Activated naive CD8-positive, alpha-beta T cell treated with anti-CD3 and anti-CD28 coated beads, Interleukin-2, amount 10 ng/mL, durations not matched to agents 7 days and 5 days (primary cell): ENCODE data around the gene IGF2. TPM values are rescaled to one million over a fixed set of nuclear protein-coding genes. Genes with fewer than 3 reads are reported as not detected.

Experiments
- ATAC-seq: fragments of 150-1000 bp; cut with Tn5 transposase; one replicate; pipeline ENCODE4 v1.10.0; 2021; ENCODE audit warnings: low read depth, moderate library complexity
- POLR2A ChIA-PET: fragments of 350-600 bp; sonication (Branson Sonifier 250); formaldehyde crosslinking; loops from one replicate; lab custom pipeline; 2021; ENCODE audit warnings: antibody characterized with exemption; lab: Charles Lee
- DNase-seq: peaks from one replicate; pipeline ENCODE4 v3.0.0; 2021
- H3K27ac Mint-ChIP-seq: one replicate; pipeline ENCODE4 v1.8.0; 2022; ENCODE audit warnings: mild to moderate bottlenecking, mixed read lengths
- H3K27me3 Mint-ChIP-seq: one replicate; pipeline ENCODE4 v1.8.0; 2022; ENCODE audit warnings: mild to moderate bottlenecking, moderate library complexity, mixed read lengths
- H3K36me3 Mint-ChIP-seq: one replicate; pipeline ENCODE4 v1.8.0; 2021; ENCODE audit warnings: mild to moderate bottlenecking, mixed read lengths
- H3K4me1 Mint-ChIP-seq: one replicate; pipeline ENCODE4 v1.8.0; 2021; ENCODE audit warnings: mixed read lengths
- H3K4me3 Mint-ChIP-seq: one replicate; pipeline ENCODE4 v1.8.0; 2022; ENCODE audit warnings: mild to moderate bottlenecking, moderate library complexity, mixed read lengths
- H3K9me3 Mint-ChIP-seq: one replicate; pipeline ENCODE4 v1.8.0; 2021; ENCODE audit warnings: mixed read lengths
- total RNA-seq, 2 experiments: library from RNA; stranded (reverse); gene quantifications; one replicate each; pipeline ENCODE4 v1.2.3, GENCODE V29; 2021

IGF2 gene
- total RNA-seq, 2 experiments from 2014 or later = not detected

DNA sequence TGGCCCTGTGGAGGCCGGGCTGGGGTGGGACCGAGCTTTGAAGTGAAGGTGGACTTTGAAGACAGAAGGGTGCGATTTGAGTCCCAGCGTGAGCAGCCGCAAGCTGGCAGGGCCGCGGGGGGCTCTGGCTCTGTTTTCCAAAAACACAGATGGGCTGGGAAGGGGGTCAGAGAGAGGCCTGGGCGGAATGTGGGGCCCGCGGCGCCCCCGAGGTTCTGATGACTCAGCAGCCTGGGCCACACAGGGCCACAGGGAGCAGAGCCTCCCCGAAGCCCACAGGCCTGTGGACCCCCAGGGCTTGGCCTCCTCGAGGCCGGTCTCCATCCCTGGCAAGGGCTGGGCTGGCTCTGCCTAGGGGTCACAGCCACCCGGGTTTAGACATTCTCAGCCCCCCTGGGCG lies 15.7 kb upstream of the IGF2 start:
- DNase-seq (no peak), ATAC-seq (no peak)
- peaks cover 12% of the 10 kb centered on the region for H3K27me3 Mint-ChIP-seq
- H3K9me3 Mint-ChIP-seq = no peaks in the 10 kb centered on the region
- peaks cover 5% of the 10 kb centered on the region for H3K4me1 Mint-ChIP-seq
- POLR2A ChIA-PET = no interaction called here
- no peak overlapping the region for H3K4me3 Mint-ChIP-seq
- no peak overlapping the region for H3K27ac Mint-ChIP-seq
- no peaks in the 10 kb centered on the region for H3K36me3 Mint-ChIP-seq

DNA sequence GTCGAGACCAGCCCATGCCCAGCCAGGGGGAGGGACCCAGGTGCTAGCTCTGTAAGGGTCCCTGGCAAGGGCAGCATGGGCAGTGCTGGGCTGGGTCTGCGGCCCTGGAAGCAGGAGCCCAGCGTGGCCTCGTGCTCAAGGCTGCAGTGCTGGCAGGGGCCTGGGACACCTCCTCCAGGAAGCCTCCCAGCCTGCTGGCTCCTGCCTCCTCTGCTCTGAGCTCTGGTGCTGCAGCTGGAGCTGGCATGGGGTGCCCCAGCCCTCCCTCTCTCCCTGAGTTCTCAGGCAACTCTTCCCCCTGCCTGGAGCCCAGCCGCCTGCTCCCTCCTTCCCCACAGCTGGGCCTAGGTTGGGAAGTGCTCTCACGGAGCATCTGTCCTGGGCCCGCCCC lies 15.0 kb upstream of the IGF2 start:
- Mint-ChIP-seq H3K4me1 (peaks cover 5% of the 10 kb centered on the region), H3K36me3 (no peaks in the 10 kb centered on the region), H3K27me3 (peaks cover 15% of the 10 kb centered on the region), H3K9me3 (no peaks in the 10 kb centered on the region), H3K4me3 (no peak overlapping the region), H3K27ac (no peak overlapping the region)
- POLR2A ChIA-PET = no interaction called here
- DNase-seq = no peak
- no peak for ATAC-seq

DNA sequence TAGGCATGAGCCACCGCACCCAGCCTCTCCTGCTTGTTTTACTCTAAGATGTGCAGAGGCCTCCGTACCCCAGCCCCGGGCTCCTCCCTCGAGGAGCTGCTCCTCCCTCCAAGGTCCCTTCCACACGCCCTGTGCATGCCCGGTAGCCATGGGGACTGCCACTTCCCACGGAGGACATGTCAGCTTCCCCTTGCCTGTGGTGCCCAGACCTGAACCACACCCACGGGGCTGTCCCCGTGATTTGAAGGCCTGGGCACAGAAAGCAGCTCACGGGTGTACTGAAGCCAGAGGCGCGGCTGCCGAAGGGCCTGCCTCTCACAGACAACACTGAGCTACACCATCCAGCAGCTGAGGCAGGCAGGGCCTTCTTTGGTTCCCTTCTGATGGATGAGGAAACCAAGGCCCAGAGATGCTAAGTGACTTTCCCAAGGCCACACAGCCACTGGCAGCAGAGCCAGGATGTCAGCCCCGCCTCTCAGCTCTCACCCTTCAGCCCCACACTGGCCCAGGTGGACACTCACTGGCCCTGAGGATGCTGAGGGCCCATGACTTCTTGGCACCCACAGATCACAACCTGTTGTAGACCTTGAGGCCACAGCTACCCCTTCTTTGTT lies 14.5 kb upstream of the IGF2 start:
- Mint-ChIP-seq H3K36me3 (no peaks in the 10 kb centered on the region), H3K4me3 (no peak overlapping the region), H3K4me1 (peaks cover 5% of the 10 kb centered on the region), H3K27ac (no peak overlapping the region), H3K9me3 (no peaks in the 10 kb centered on the region), H3K27me3 (peaks cover 19% of the 10 kb centered on the region)
- POLR2A ChIA-PET = interaction anchor here (2.6 kb wide), 1 partner anchor 116 kb away, joined by 8 read pairs; no protein-coding TSS in a partner anchor
- ATAC-seq (no peak), DNase-seq (no peak)

DNA sequence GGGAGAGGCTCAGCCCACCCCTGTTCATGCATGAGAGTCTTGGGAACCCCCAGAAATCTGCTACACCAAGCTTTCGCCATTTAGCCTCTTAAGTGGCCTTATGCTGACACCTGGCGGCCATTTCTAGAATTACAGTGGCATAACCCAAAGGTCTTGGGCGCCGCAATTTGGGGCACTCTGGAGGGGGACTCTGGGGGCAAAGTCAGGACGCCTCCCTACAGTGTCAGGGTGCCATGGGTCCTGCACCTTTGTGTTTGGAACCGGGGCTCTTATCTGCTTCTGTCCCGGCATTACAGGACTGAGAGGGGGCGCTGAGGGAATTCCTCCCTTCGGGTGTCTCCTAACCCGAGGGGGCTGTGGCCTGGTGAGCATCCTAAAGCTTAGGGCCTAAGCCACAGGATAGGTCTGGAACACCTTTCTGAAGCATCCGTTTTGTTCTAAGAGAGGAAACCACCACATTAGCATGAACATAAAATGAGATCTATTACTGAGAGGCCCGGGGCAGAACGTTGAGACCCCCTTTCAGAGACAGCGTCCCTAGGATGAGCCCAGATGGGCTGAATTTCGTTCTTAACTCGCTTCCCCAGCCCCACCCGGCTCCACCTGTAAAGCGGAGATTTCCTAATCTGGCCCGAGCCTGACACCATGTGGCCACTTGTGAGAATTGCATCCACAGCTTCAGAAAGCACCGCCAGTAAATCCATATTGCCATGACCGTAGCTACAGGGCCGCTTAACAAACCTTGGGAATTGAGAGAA lies 12.5 kb upstream of the IGF2 start:
- Mint-ChIP-seq H3K27me3 (peaks cover 31% of the 10 kb centered on the region), H3K36me3 (no peaks in the 10 kb centered on the region), H3K27ac (peak overlapping the region; percentile 38), H3K4me1 (peaks cover 5% of the 10 kb centered on the region), H3K4me3 (no peak overlapping the region), H3K9me3 (no peaks in the 10 kb centered on the region)
- ATAC-seq (peak; percentile 52), DNase-seq (peak; percentile 78)
- POLR2A ChIA-PET = interaction anchor here (0.6 to 2.6 kb wide), 2 partner anchors 114 to 166 kb away, joined by 4 to 8 read pairs; no protein-coding TSS in a partner anchor

DNA sequence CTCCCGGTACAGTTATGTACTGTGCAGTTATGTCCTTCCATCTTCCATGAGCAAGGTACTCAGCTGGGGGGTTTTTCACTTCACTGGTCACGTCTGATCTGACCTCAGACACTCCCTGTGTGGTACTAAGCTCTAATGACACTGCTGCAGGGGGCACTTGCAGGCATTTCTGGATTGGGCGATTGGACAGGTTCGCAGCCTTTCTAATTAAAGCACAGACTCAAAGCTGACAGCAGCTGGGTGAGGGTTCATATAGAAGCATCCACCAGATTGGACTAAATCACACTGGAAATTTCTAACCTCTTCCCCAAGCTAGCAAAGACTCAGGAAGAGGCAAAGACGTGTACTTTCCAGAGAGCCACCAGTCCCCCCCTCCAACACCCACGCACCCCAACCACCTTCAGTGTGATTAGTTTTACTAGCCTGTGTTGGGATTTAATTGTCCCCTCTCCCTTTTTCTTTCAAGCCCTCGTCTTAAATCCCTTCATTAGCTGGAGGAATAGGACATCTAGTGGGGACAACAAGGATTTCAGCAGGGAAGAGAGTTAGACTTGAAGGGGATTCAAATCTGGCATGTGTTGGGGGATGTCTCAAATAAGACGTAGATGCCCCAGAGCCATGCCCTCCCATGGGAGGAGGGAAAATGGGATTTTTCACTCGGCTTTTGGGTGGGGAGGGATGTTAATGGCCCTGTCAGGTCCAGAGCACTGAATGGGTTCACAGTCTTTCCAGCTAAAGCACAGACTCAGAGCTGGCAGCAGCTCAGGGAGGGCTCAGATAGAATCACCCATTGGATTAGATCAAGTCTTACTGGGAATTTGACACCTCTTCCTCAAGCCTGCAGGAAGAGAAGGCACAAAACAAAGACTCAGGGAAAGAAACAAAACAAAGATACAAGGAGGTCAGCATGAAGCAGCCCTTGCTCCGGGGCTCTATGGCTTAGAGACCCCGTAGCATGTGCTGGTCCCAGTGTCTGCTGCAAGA lies 11.0 kb upstream of the IGF2 start:
- DNase-seq (no peak), ATAC-seq (no peak)
- no peaks in the 10 kb centered on the region for H3K9me3 Mint-ChIP-seq
- H3K4me1 Mint-ChIP-seq = peaks cover 5% of the 10 kb centered on the region
- H3K4me3 Mint-ChIP-seq = no peak overlapping the region
- no peaks in the 10 kb centered on the region for H3K36me3 Mint-ChIP-seq
- H3K27ac Mint-ChIP-seq = no peak overlapping the region
- POLR2A ChIA-PET = interaction anchor here (0.6 kb wide), 1 partner anchor 156 kb away, joined by 3 read pairs; no protein-coding TSS in a partner anchor
- peaks cover 46% of the 10 kb centered on the region for H3K27me3 Mint-ChIP-seq

DNA sequence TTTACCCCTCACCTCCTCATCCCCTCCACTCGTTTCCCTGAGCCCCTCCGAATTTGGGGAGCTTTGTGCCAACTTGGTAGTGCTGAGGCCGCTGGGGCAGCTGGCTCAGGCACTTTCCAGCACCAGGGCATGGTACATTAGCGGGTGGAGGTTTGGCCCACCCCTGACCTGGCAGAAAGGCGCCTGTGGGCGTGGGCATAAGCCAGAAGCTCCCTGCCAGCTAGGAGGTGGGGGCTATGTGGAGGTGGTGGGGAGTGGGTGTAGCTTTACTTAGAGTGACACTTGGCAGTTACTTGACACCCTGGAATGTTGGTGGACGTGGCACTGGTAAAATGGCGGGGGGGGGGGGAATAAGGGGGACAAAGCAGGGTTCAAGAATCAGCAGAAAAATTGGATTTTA lies 10.3 kb upstream of the IGF2 start:
- no peak overlapping the region for H3K4me3 Mint-ChIP-seq
- H3K9me3 Mint-ChIP-seq = no peaks in the 10 kb centered on the region
- DNase-seq = no peak
- H3K36me3 Mint-ChIP-seq = no peaks in the 10 kb centered on the region
- H3K27me3 Mint-ChIP-seq = peaks cover 53% of the 10 kb centered on the region
- no peak for ATAC-seq
- POLR2A ChIA-PET = interaction anchor here (0.6 kb wide), 1 partner anchor 156 kb away, joined by 3 read pairs; no protein-coding TSS in a partner anchor
- peaks cover 5% of the 10 kb centered on the region for H3K4me1 Mint-ChIP-seq
- H3K27ac Mint-ChIP-seq = no peak overlapping the region

DNA sequence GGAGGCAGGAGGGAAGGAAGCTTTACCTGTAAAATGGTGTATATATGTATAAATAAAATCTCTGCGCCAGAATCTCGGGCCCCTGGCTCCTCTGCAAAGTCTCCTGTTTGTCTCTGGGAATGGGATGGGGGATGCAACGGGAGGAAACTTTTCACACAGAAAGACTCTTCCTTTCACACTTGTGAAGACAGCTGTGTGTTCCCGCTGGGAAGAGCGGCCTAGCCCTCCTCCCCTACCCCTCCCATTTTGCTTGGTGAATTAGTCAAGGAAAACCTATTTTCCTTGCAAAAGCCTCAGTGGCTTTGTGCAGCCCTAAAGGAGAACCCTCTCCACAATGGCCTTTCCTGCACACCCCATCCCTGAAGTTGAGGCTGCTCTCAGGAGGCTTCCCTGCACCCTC lies 9.4 kb upstream of the IGF2 start:
- Mint-ChIP-seq H3K27ac (no peak overlapping the region), H3K27me3 (peaks cover 56% of the 10 kb centered on the region), H3K4me1 (peaks cover 6% of the 10 kb centered on the region), H3K36me3 (no peaks in the 10 kb centered on the region), H3K9me3 (no peaks in the 10 kb centered on the region), H3K4me3 (no peak overlapping the region)
- POLR2A ChIA-PET = no interaction called here
- ATAC-seq (no peak), DNase-seq (no peak)

DNA sequence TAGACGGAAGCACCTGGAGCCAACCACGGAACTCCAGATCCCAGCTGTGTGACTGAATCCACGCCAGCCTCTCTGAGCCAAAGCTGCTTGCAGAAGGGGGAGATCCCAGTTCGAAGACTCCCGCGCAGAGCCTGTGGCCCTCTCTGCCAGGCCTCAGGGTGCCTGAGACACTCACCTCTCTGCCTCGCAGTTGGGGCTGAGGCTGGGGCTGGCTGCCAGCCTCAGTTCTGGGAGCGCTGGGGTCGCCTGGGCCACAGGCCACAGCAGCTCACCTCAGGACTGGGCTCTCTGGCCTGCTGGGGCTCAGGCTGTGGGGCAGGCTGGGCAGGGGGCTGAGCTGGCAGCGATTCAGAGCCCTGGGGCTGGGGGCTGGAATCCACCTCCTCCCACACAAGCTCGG lies 8.2 kb upstream of the IGF2 start:
- POLR2A ChIA-PET = no interaction called here
- Mint-ChIP-seq H3K27ac (no peak overlapping the region), H3K9me3 (no peaks in the 10 kb centered on the region), H3K4me3 (no peak overlapping the region), H3K4me1 (peaks cover 6% of the 10 kb centered on the region), H3K27me3 (peaks cover 68% of the 10 kb centered on the region), H3K36me3 (no peaks in the 10 kb centered on the region)
- DNase-seq = no peak
- no peak for ATAC-seq

DNA sequence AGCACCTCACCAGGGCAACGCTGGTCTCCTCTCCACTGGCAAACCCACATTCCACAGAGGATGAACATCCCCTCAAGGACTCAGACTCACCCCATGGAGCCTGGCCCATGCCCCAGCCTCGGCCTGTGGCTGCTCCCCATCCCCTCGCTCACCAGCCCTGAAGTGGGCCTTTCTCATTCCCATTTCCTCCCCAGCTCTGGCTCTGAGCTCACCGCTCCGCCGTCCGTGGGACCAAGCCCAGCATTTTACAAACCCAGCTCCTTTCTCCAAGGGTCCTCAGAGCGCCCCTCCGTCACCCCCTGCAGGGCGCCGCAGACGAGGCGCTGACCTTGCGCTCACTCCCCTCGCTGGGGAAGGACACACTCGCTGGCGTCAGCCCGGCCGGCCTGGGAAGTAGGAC lies 6.9 kb upstream of the IGF2 start:
- ATAC-seq (no peak), DNase-seq (no peak)
- H3K27ac Mint-ChIP-seq = no peak overlapping the region
- POLR2A ChIA-PET = interaction anchor here (0.5 kb wide), 1 partner anchor 208 kb away, joined by 6 read pairs; no protein-coding TSS in a partner anchor
- peaks cover 78% of the 10 kb centered on the region for H3K27me3 Mint-ChIP-seq
- H3K9me3 Mint-ChIP-seq = no peaks in the 10 kb centered on the region
- no peaks in the 10 kb centered on the region for H3K36me3 Mint-ChIP-seq
- peaks cover 2% of the 10 kb centered on the region for H3K4me1 Mint-ChIP-seq
- H3K4me3 Mint-ChIP-seq = no peak overlapping the region

DNA sequence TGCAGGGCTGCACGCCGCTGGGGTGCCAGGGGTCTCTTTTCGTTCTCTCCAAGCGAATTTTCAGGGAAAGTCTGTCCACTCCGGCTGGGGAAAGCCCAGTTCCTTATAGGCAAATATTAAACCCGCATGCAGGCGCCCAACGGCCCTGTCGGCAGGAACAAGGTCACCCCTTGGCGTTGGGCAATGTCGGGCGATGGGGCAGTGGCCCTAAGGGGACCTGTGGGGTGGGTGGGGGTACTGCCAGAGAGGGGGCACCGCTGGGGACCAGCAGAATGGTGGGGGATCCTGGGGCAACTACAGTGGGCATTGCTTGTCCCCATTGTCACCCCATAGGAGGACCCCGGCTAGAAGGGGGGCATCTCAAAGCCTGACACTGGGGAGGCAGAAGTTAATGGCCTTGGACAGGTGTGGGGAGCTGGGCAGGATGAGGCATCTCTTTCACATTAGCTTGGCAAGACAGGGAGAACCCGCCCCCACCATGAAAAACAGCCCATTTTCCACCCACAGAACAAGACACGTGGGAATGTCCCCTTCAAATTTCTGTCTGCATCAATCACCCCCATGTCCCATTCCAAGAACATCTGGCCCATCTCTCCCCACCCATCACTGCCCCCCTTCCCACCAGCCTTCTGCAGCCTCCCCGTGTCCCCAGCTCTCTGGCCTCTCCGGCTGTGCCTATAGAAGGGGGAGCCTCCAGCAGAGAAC lies 5.5 kb upstream of the IGF2 start:
- DNase-seq = no peak
- POLR2A ChIA-PET = no interaction called here
- Mint-ChIP-seq H3K9me3 (no peaks in the 10 kb centered on the region), H3K4me1 (peaks cover 2% of the 10 kb centered on the region), H3K27me3 (peaks cover 72% of the 10 kb centered on the region), H3K27ac (no peak overlapping the region), H3K4me3 (no peak overlapping the region), H3K36me3 (no peaks in the 10 kb centered on the region)
- no peak for ATAC-seq

DNA sequence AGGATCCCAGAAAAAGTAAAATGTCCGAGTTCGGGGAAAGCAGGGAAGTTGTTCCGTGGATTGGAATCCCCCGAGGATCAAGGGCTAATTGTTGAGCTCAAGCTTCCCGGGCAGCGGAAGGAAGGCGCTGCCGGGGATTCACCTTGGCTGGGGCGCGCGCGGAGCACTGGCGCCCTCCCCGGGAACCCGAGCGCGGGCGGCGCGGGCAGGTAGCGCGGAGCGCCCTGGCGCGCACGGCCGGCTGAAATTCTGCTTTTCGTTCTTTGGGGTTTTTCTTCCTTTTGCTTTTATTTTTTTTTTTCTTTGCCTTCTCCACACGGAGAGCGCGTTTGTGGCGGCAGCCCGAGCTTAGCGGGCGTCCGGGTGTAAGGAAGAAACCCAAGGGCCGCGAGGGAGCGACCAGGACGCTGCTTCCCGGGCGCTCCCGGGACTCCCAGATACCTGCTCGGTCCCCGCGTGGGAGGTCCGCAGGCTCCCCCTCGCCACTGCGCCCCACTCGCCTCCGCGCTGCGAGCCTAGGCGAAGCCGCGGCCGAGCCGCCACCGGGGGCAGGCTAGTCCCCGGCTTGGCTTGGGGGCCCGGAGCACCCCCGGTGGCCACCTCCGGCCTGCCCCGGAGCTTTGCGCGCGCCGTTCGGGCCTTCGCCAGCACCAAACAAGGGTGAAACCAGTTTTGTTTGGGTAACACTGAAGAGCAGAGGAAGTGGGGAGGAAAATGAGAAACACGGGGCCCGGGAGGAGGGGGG lies 4.8 kb upstream of the IGF2 start:
- POLR2A ChIA-PET = no interaction called here
- H3K9me3 Mint-ChIP-seq = no peaks in the 10 kb centered on the region

DNA sequence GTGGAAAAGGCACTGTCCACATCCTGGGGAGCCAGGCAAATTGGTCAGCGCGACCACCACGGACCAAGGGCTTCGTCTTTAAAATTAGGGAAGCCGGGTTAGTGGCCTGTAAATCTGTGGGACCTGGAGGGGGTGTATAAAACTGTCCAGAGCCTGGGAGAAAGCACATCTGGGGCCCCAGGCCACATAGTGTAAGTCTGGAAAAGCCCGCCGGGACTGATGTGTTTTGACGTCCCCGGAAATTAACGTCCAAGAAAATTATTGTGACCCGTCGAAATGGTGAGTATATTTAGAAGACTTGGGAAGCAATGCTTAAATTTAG lies 4.2 kb upstream of the IGF2 start:
- POLR2A ChIA-PET = no interaction called here

More for the DNA sequence above, 4.8 kb upstream of the IGF2 start:
- Mint-ChIP-seq H3K27ac (no peak overlapping the region), H3K36me3 (no peaks in the 10 kb centered on the region), H3K27me3 (peaks cover 70% of the 10 kb centered on the region), H3K4me1 (peaks cover 2% of the 10 kb centered on the region), H3K4me3 (no peak overlapping the region)
- ATAC-seq (peak; percentile 35), DNase-seq (no peak)

More for the DNA sequence above, 4.2 kb upstream of the IGF2 start:
- no peaks in the 10 kb centered on the region for H3K36me3 Mint-ChIP-seq
- H3K27ac Mint-ChIP-seq = no peak overlapping the region
- ATAC-seq = no peak
- H3K4me1 Mint-ChIP-seq = peaks cover 2% of the 10 kb centered on the region
- no peak overlapping the region for H3K4me3 Mint-ChIP-seq
- H3K9me3 Mint-ChIP-seq = no peaks in the 10 kb centered on the region
- no peak for DNase-seq
- peaks cover 66% of the 10 kb centered on the region for H3K27me3 Mint-ChIP-seq
